Measurements from ENCODE around the gene CNOT8.
"Not testable (repeated sequence)": the region's sequence is repeated elsewhere in the genome, so short reads cannot be mapped to it uniquely, and the experiment has no call there.

CNOT8 gene

DNA sequence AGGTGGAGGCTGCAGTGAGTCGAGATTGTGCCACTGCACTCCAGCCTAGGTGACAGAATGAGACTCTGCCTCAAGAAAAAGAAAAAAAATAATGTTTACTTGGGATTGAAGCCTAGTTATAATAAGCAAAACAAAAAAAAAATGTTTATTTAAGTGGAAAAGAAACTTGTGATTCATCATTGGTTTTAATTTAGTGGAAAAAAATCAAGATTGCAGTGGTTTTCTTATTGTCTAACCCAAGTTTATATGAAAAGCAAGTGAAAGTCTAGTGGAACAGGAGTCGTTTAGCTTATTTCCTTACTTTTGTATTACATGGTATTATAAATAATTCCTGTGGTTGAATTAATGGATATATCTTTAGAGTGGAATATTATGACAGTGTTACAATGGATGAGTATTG lies 8.4 kb downstream of the CNOT8 start:
- DNase-seq = no peak

DNA sequence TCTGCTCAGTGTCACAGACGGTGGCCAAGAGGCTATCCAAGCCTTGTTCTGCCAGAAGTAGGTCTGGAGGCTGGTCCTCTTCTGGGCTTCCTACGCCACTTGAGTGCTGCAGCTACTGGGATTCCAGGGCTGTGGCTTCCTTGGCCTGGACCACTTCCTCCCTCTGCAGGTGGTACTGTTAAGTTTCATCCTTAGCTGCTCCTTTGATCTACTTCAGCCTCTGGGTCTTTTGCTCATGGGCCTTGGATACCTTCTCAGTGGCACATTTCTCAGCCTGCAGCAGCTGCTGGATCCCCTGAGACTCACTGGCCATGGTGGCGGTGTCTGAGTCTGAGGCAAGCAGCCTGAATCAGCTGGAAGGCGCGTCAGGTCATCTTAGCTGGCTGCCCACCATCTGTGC lies 10.3 kb downstream of the CNOT8 start:
- no peak for DNase-seq

DNA sequence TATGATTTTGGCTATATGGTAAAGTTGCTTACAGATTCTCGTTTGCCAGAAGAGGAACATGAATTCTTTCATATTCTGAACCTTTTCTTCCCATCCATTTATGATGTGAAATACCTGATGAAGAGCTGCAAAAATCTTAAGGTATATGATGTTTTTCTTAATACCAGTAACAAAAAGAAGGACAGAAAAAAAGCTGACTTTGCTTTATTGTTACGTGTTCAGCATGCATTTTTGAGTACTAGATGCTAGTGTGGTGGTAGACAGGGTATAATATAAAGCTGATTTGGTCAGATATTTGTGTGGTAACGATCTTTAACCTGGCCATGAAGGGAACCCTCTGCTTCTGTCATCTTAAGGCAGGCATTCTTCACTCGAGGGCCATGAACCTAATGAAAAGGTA lies 13.3 kb downstream of the CNOT8 start:
- DNase-seq = no peak

DNA sequence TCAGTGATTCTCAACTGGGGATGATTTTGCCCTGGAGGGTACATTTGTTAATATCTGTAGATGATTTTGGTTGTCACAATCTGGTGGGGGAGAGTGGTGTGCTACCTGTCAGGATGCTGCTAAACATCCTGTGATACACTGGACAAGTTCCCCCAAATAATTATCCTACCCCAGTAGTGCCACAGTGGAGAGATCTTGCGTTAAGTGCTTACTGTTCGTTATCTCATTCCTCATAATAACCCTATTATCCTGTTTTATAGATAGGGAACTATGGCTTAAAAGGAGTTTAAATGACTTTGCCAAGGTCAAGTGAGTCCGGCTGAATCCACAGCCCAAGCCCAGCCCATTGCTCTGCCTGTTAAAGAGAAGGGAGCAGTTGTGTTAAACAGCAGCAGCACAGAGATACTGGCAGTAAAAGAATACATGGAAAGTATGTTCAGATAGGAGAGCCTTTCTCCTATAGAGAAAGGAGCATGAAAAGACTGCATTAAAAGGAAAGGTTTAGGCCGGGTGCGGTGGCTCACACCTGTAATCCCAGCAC lies 15.4 kb downstream of the CNOT8 start:
- DNase-seq = no peak

DNA sequence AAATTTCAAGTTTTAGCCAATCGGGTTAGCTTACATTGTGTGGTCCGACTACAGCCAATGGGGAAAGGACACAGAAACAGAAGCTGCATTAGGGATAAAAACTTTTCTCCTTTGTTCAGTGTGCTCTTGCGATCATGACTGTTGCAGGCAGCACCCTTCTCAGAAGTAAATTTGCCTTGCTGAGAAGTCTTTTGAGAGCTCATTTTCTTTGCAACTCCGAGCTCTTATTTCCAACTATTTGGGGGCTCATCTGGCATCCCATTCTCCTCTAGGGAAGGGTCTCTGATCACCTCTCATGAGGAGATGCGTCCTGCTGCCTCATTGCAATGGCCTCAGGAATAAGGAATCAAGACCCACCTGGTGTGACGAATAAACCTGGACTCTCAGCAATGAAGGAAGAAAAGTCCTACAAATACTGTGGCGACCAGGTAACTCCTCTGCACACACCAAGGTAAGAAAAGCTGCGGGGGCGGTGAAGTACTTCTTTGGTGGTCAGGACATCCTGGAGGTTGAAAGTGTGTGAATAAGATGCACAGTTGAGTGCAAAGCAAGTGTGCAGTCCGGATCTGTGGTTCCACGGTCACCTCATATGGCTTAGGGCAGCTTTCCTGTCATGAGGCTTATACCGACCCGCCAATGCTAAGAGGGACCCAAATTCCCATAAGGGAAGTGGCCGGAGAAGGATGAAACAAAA lies 20.4 kb downstream of the CNOT8 start:
- no peak for DNase-seq

DNA sequence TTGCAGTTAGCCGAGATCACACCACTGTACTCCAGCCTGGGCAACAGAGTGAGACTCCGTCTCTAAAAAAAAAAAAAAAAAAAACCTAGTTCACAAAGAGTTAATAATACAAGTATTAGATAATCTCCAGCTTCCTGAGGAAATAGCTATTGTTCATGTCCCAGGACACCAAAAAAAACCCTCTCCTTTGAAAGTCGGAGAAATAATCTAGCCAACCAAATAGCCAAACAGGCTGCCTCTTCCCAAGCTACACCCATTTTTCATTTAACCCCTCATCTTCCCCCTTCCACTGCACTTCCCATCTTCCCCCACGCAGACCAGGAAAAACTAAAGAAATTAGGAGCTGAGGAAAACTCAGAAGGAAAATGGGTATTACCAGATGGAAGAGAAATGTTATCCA lies 23.6 kb downstream of the CNOT8 start:
- no peak for DNase-seq

DNA sequence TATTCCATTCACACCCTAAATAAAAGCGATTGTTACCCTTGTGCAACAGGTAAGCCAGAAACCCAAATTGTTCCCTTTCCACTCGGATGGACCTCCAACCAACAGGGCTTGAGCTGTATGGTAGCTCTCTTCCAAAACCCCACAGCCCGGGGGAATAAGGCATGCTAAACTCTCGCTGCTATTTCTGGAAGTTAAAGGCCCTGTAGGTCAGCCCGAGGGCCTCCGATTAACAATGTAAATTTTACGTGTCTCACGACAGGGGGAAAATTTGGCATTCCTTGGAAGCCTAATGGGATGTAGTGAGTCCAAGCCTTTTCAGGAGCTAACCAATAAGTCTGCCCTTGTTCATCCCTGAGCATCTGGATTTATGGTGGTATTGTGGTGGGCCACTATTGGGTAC lies 26.0 kb downstream of the CNOT8 start:
- no peak for DNase-seq

DNA sequence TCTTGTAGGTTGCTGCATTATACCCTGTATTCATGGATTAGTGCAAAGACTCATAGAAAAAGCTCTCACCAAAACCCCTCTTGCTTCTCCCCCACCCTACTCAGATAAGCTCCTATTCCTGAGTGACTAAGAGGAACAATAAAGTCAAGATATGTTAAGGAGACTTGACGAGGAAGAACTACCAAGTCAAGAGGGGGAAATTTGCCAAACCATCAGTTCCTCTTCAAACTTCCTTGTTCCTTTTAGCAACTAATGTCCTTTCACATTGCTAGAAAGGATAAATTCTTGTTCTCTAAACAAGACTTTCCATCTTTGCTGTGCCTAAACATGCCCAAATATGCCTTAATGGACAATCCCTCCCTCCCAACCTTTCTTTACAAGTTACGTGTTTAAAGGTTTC lies 27.0 kb downstream of the CNOT8 start:
- DNase-seq = no peak

DNA sequence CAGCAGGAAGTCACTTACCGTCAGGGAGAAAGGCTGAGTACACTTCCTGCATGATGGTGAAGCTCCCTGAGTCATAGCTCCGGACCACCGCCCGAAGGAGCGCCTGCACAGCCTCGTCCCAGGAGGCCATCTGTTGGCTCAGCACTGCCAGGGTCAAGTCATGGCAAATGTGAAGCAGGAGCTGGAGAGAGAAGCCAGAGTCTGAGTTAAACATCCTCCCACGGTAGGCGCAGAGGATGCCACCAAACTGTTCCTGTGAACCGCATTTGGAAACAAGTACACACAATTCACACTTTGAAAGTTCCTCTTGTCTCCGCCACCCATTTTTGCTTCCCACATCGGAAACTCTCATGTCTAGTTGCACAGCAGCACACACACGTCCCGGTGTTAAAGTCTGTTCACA lies 33.9 kb downstream of the CNOT8 start:
- DNase-seq = no peak

DNA sequence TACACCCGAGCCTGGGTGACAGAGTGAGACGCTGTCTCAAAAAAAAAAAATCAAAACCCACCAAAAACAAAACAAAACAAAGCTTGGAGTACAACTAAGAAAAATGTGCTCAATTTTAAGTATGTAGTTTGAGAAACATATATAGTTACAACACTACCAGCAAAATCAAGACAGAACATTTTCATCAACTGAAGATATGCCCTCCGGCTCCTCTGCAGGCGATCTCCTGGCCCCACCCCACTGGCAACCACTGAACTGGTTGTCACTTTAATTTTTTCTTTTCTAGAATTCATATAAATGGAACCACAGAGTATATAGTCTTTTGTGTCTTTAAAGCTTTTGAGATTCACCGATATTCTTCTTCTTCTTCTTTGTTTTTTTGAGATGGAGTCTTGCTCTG lies 35.0 kb downstream of the CNOT8 start:
- no peak for DNase-seq

DNA sequence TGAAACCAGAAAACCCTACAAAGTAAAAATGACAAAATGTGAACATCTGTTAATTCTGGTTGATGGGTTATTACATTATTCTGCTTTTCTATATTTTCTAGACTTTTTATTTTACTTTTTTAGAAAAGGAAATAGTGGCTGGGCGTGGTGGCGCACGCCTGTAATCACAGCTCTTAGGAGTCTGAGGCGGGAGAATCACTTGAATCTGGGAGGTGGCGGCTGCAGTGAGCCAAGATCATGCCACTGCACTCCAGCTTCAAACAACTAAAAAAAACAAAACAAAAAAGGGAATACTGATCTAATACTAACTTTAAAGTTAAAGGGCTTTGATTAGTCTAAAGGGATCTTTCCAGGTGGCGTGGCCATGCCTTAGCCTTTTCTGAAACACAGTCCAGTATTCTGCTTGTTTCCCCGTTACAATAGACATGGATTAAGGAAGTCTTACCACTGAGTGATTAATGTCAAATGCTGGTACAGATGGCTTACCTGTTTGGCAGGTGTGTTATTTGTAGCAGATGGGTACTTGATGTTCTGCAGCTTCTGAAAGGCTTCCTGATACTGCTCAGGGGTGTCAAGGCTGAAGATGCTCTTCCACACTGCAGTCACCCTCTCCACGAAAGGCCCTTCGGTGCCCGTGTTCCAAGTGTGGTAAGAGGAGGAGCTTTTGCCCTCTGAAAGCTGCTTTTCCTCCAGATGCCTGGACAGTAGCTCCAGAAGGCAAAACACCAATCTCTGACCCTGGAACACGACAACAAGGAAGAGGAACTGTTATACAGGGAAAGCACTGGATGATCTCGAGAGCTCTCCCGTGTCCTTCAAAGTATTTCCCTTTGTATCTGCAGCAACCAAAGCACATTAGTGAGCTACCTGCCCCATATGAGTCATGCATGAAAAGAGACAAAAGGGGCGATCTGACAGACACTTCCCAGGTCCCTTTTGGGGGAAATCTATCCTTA lies 37.5 kb downstream of the CNOT8 start:
- DNase-seq = no peak

DNA sequence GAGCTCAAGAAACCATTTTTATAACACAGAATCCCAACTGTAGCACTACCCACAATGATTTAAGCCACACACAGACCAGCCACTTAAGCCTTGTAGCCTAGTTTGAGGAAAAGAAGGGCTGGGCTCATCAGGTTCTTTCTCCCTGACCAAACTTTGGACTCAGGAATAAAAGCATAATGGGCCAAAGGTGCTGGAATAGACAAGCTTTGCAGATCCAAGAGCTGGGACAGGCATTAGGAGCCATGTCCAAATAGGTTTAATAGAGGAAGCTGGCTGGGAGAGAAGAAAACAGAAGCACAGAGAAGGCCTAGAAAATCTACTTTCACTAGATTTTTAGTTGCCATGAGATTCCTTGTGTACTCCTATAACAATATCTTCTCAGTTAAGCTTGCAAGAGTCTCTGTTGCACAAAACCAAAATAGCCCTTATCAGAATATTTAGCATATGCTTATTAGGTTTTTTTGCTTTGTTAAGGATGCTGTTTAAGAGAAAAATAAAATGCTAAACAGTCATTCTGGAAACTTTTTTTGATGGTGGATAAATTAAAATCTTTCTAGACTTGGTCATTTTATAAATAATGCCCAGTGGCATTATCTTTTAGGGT lies 38.2 kb downstream of the CNOT8 start:
- DNase-seq = no peak

DNA sequence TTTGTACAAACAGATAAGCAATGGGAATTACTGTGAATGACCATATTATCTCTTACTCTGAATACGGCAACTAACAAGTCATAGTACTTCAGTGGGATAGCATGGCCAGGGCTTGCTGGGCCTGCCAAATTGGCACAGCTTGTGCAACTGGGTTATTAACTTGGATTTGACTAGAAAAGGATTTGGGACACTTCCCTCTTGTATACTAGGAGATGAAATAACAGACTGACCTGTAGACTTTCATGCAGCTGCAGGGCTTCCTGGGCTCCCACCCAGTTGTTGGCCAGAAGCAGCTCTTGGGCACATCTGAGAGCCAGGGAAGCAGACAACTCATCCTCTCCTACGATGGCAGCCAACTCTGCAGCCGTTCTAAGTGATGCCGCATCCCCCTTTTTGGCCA lies 39.8 kb downstream of the CNOT8 start:
- DNase-seq = no peak

DNA sequence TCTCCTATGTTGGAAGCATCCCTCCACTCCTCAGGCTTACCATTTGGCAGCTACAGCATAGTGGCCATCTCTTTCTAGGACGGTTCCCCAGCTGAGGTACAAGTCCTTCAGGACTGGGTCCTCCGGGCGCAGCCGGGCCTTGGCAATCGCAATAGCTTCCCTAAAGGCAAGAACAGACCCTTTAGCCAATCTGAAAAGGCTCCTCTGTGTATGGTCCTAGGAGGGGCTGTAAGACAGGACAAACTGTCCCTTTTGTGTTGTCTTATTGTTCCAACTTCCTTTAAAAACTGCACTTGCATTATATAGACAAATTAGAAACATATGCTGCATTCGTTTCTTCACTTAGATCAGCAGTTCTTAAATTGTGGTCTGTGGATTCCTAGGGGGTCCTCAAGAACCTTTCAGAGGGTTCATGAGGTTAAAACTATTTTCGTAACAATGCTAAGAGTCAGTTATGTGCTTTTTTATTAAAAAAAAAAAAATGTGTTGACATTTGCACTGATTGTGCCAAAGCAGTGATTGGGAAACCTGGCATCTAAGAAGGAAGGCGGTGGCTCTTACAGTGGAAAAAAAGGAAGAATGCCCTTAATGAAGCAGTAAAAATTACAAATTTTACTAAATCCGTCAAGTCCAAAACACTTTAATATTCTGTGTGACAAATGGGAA lies 40.9 kb downstream of the CNOT8 start:
- no peak for DNase-seq

DNA sequence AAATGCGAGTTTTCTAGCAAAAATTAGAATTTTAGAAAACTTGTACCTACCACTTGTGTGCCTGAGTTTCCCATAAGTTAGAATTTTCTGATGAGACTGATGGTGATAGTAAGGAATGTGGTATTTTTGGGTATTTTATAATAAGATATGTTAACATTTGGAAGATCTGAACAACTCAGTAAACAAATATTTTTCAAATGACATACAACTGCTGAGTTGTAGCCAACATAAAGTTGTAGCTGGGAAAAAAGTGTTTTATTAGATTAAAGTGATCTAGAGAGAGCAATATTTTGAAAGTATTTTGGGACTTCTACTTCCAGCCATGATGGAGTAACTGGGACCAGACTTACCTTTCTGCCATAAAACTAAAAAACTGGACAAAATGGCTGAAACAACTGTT lies 41.6 kb downstream of the CNOT8 start:
- DNase-seq = no peak

DNA sequence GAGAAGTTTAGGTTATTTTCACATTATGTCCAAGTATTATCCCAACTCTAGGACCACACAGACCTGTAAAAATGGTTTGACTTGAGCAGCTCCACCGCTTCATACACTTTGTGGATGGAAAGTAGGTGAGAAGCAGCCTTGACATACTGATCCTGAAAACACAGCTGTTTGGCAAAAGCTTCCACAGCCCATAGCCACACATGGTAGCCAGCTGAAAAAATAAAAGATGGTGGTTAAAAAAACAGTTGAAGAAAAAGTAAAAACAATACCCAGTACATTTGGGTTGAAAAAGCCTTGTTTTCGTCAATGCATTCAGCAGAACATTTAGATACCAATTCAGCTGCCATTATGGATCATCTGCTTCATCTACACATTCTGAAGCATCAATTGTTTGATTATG lies 42.8 kb downstream of the CNOT8 start:
- no peak for DNase-seq

DNA sequence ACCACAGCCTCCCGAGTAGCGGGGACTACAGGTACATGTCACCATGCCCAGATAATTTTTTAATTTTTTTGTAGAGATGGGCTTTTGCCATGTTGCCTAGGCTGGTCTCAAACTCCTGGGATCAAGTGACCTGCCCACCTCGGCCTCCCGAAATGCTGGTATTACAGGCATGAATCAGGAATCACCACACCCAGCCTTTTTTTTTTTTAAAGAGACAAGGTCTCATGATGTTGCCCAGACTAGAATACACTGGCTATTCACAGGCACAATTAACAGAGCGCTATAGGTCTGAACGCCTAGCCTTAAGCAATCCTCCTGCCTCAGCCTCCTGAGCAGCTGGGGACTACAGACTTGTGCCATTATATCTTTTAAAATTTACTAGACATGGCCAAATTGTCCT lies 43.5 kb downstream of the CNOT8 start:
- no peak for DNase-seq

DNA sequence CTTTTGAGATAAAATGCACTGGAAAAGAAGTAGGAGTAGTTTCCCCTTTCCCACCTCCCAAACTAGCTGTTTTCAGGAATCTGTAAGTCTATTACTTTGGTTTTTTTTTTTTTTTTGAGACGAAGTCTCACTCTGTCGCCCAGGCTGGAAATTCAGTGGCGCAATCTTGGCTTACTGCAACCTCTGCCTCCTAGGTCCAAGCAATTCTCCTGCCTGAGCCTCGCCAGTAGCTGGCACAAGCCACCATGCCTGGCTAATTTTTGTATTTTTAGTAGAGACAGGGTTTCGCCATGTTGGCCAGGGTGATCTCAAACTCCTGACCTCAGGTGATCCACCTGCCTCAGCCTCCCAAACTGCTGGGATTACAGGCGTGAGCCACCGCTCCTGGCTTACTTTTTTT lies 47.2 kb downstream of the CNOT8 start:
- not testable (repeated sequence) for DNase-seq

DNA sequence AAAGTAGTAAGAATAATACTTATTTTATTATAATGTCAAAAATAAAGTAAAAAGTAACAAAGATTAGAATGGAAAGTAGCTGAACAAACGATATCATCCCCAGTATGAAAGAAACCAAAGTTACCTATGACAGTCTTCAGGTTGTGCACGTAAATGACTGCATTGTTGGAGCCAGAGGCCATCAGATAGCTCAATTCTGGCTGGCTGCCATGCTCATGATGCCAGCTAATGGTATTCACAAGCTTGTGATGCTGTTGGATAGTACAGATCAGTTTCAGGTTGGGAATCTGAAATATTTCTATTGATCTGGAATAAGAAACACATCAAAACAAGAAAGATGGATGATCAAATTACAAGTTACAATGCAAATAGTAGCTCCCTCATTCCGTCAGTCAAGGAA lies 58.4 kb downstream of the CNOT8 start:
- DNase-seq = no peak

DNA sequence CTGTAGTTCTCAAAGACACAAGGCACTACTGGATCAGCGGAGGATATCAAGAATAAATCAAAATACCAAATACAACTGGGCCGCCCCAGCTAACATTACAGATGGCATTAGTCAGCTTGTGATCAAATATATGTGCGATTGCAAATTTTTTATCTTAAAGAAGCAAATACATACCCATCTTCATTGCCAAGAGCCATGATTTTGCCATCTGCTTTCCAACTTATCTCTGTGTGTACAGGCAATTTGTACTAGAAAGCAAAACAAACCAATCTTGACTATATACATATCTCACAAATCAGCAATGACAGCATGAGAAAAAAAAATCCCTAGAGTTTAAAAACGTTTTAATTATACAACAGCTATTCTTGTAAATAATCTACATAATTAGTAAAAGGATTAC lies 59.3 kb downstream of the CNOT8 start:
- DNase-seq = no peak

DNA sequence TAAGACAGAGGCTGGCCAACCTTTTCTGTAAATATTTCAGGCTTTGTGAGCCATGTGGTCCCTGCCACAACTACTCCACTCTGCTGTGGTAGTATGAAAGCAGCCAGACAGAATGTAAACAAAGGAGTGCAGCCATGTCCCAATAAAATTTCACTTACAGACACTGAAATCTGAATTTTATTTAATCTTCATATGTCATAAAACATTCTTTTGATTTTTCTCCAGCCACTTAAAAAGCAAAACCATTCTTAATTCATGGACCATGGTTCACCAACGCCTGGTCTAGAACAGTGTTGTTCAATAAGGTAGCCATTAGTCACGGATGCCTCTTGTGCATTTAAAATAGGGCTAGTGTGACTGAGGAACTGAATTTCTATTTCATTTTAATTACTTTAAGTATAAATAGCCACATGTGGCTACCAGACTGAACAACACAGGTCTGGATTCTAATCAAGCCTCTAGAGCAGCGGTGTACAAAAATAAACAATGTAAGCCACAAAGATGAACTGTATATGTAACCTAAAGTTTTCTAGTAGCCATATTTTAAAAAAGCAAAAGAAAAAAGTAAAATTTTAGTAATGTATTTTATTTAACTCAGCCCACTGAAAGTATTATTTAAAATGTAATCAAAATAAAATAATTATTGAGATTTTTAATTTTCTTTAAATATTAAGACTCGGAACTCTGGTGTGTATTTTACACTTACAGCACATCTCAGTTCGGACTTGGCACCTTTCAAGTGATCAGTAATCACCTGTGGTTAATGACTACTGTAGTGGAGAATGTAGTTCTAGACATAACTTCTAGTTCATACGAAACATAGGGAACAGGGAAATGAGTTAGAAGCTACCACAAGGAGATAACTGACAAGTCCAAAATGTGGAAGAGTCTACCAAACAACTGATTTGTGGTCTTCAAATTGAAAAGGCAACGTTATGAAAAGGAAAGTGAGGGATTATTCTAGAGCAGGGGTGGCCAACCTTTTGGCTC lies 65.3 kb downstream of the CNOT8 start:
- no peak for DNase-seq
